ENCODE results near the gene SDCCAG8. TPM values are rescaled to one million over a fixed set of nuclear protein-coding genes. Genes with fewer than 3 reads are reported as not detected.

The SDCCAG8 gene
- total RNA-seq, 4 donors from 2014 or later, result 21.6 to 62.7 (median 39.8) TPM

GRCh38 chr1:243493156-243494129 is 237.6 kb downstream of the SDCCAG8 start:
- H3K4me3 ChIP-seq, result no peak overlapping the region
- peaks cover 10% of the 10 kb centered on the region for H3K36me3 ChIP-seq
- no peak for DNase-seq (ENCODE audit: low spot score in 2 of 2)
- H3K27me3 ChIP-seq, result no peaks in the 10 kb centered on the region
- peaks cover 5% of the 10 kb centered on the region for H3K4me1 ChIP-seq
- 80% methylated on average over 14 of the region's 14 CpGs for WGBS
- H3K27ac ChIP-seq, result no peak overlapping the region
- TF ChIP-seq POLR2AphosphoS5 (IDR thresholded peaks at IDR 0.05), result no peak
- TF ChIP-seq EP300 (IDR thresholded peaks at IDR 0.05), result no peak
- TF ChIP-seq CTCF (IDR thresholded peaks at IDR 0.05), result no peak
- no peaks in the 10 kb centered on the region for H3K9me3 ChIP-seq

GRCh38 chr1:243494741-243495431 is 239.0 kb downstream of the SDCCAG8 start:
- H3K4me1 ChIP-seq, result peaks cover 5% of the 10 kb centered on the region
- H3K27me3 ChIP-seq, result no peaks in the 10 kb centered on the region
- H3K27ac ChIP-seq, result no peak overlapping the region
- no peaks in the 10 kb centered on the region for H3K9me3 ChIP-seq
- no peak overlapping the region for H3K4me3 ChIP-seq
- H3K36me3 ChIP-seq, result peaks cover 10% of the 10 kb centered on the region
- no peak for DNase-seq (ENCODE audit: low spot score in 2 of 2)
- 92% methylated on average over 12 of the region's 15 CpGs for WGBS
- TF ChIP-seq POLR2AphosphoS5 (IDR thresholded peaks at IDR 0.05), result no peak
- TF ChIP-seq POLR2A (IDR thresholded peaks at IDR 0.05), result no peak
- no peak for TF ChIP-seq CTCF (IDR thresholded peaks at IDR 0.05)
- no peak for TF ChIP-seq EP300 (IDR thresholded peaks at IDR 0.05)

- 75% methylated on average over 18 of the region's 24 CpGs for WGBS
- no peaks in the 10 kb centered on the region for H3K9me3 ChIP-seq
- H3K27me3 ChIP-seq, result no peaks in the 10 kb centered on the region
- no peak for DNase-seq (ENCODE audit: low spot score in 2 of 2)
- no peak overlapping the region for H3K4me3 ChIP-seq
- H3K36me3 ChIP-seq, result peaks cover 5% of the 10 kb centered on the region
- TF ChIP-seq POLR2AphosphoS5 (IDR thresholded peaks at IDR 0.05) (no peak), CTCF (IDR thresholded peaks at IDR 0.05) (no peak), POLR2A (IDR thresholded peaks at IDR 0.05) (no peak), EP300 (IDR thresholded peaks at IDR 0.05) (no peak)
- peak overlapping the region; percentile 9 for H3K27ac ChIP-seq
- no peaks in the 10 kb centered on the region for H3K4me1 ChIP-seq
Measured at GRCh38 chr1:243495442-243496186, 239.8 kb downstream of the SDCCAG8 start.

GRCh38 chr1:243496187-243496646 is 240.4 kb downstream of the SDCCAG8 start:
- TF ChIP-seq EP300 (IDR thresholded peaks at IDR 0.05) (no peak), CTCF (IDR thresholded peaks at IDR 0.05) (no peak), POLR2A (IDR thresholded peaks at IDR 0.05) (no peak), POLR2AphosphoS5 (IDR thresholded peaks at IDR 0.05) (no peak)
- Histone ChIP-seq H3K36me3 (peaks cover 5% of the 10 kb centered on the region), H3K4me3 (no peak overlapping the region), H3K4me1 (no peaks in the 10 kb centered on the region), H3K9me3 (no peaks in the 10 kb centered on the region), H3K27me3 (no peaks in the 10 kb centered on the region), H3K27ac (peak overlapping the region; percentile 9)
- WGBS, result 69% methylated on average over 18 of the region's 19 CpGs
- peak in 1 of 2 donors; percentile 67 for DNase-seq (ENCODE audit: low spot score in 2 of 2)

Data from suprapubic skin (tissue), 4 donors.